PC-9 (cell line): ENCODE data around the gene TAS1R3. TPM values are rescaled to one million over a fixed set of nuclear protein-coding genes. Genes with fewer than 3 reads are reported as not detected.

Experiments used
- BruUV-seq: library from RNA; stranded (reverse); fragments of 400-500 nt; replicated peaks from 2 replicates; lab custom pipeline; 2021; lab: Mats Ljungman, UMichigan
- CTCF ChIA-PET: fragments of 300-600 bp; sonication (Branson Sonifier 250); formaldehyde crosslinking; loops from one replicate; lab custom pipeline; 2022; ENCODE audit warnings: antibody characterized with exemption; lab: Charles Lee
- POLR2A ChIA-PET: fragments of 300-600 bp; sonication (Branson Sonifier 250); formaldehyde crosslinking; loops from one replicate; lab custom pipeline; 2022; ENCODE audit warnings: antibody characterized with exemption; ENCODE audit not compliant: unreplicated experiment; lab: Charles Lee
- DNase-seq, 2 experiments: peaks; one replicate each; pipeline versions ENCODE4 v3.0.0 to v3.0.0-alpha.2; 2015 to 2022; ENCODE audit warnings: mixed read lengths in 1 of 2
- H2AFZ ChIP-seq: fragments of 200-600 bp; sonication (generic); 2 replicates; pipeline ENCODE4 v1.8.1; 2017; ENCODE audit warnings: antibody characterized with exemption
- H3F3A ChIP-seq: fragments of 200-600 bp; sonication (generic); 2 replicates; pipeline ENCODE4 v1.8.1; 2017; ENCODE audit warnings: antibody characterized with exemption, mild to moderate bottlenecking, low read depth; ENCODE audit not compliant: insufficient read depth
- H3K27ac ChIP-seq: fragments of 200-600 bp; sonication (generic); 2 replicates; pipeline ENCODE4 v1.6.1; 2016; ENCODE audit warnings: mixed run types
- H3K27me3 ChIP-seq: fragments of 200-600 bp; sonication (generic); 2 replicates; pipeline ENCODE4 v1.6.1; 2016; ENCODE audit warnings: low read depth, mixed run types; ENCODE audit not compliant: insufficient read depth
- H3K36me3 ChIP-seq: fragments of 200-600 bp; sonication (generic); 2 replicates; pipeline ENCODE4 v1.6.1; 2016; ENCODE audit warnings: low read depth, mixed run types
- H3K4me1 ChIP-seq: fragments of 200-600 bp; sonication (generic); replicated peaks from 2 replicates; pipeline ENCODE4 v1.6.1; 2016; ENCODE audit warnings: mixed run types; ENCODE audit not compliant: insufficient read depth
- H3K4me2 ChIP-seq: fragments of 200-600 bp; sonication (generic); 2 replicates; pipeline ENCODE4 v1.6.1; 2017; ENCODE audit warnings: mixed run types
- H3K4me3 ChIP-seq: fragments of 200-600 bp; sonication (generic); 2 replicates; pipeline ENCODE4 v1.6.1; 2016; ENCODE audit warnings: mixed run types
- H3K79me2 ChIP-seq: fragments of 200-600 bp; sonication (generic); 2 replicates; pipeline ENCODE4 v1.6.1; 2017; ENCODE audit warnings: low read depth, mixed run types
- H3K9me2 ChIP-seq: fragments of 200-600 bp; sonication (generic); 2 replicates; pipeline ENCODE4 v1.8.1; 2017; ENCODE audit warnings: mild to moderate bottlenecking; ENCODE audit not compliant: insufficient read depth
- H3K9me3 ChIP-seq: fragments of 200-600 bp; sonication (generic); 2 replicates; pipeline ENCODE4 v1.8.1; 2016; ENCODE audit warnings: low read depth; ENCODE audit not compliant: insufficient read depth
- H4K20me1 ChIP-seq: fragments of 200-600 bp; sonication (generic); 2 replicates; pipeline ENCODE4 v1.8.1; 2017; ENCODE audit not compliant: insufficient read depth
- EZH2 ChIP-seq: fragments of 200-600 bp; sonication (generic); IDR thresholded peaks from 2 replicates; pipeline ENCODE4 v1.8.0; 2017; ENCODE audit warnings: antibody characterized with exemption, low read depth
- intact Hi-C: fragments of 100-400 bp; cut with micrococcal nuclease; formaldehyde crosslinking; loops from one replicate; pipeline ENCODE4 v1.10.0; 2022; ENCODE audit not compliant: unreplicated experiment
- total RNA-seq: library from RNA; stranded (reverse); gene quantifications from 2 replicates; pipeline ENCODE4 v1.2.3, GENCODE V29; 2021
- TF ChIP-seq, protein P1 (sequence below): fragments of 200-600 bp; sonication (generic); conservative IDR thresholded peaks from 2 replicates; pipeline ENCODE4 v1.6.1; 2017; ENCODE audit warnings: mixed run types, antibody characterized with exemption, mild to moderate bottlenecking, moderate library complexity

TAS1R3 gene
- total RNA-seq, 1 experiment from 2014 or later = 0.57 TPM

DNA sequence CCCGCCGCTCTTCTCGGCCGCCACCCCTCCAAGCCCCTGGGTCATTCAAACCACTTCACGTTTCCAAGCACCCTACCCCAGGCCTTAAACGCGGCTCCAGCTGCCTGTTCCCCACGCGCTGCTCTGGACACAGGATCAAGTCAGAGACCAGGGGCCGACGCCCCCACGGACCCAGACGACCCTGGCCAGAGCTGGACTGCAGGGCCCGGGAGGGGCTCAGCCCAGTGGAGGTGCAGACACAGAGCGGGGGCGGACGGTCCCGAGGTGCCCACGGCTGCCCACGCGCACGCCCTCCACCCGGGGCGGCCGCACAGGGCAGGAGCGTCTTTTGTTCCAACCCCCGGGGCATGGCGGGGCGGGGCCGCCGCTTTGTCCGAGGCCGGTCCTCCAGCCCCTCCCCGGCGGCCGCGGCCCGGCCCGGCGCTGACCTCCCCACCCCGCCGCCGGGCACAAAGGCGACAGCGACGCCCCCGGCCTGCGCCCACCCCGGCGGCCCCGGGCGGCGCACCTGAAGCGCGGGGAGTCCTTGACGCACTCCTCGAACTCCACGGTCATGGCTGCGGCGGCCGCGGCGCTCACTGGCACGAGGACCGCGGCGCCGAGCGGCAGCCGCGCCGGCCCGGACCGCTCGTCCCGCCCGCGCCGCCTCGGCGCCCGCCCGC is 23.7 kb upstream of the TAS1R3 start:
- no peaks in the 10 kb centered on the region for H3K9me3 ChIP-seq
- no TSS peak for BruUV-seq
- no peak for TF ChIP-seq EZH2
- TF ChIP-seq, protein P1, sequence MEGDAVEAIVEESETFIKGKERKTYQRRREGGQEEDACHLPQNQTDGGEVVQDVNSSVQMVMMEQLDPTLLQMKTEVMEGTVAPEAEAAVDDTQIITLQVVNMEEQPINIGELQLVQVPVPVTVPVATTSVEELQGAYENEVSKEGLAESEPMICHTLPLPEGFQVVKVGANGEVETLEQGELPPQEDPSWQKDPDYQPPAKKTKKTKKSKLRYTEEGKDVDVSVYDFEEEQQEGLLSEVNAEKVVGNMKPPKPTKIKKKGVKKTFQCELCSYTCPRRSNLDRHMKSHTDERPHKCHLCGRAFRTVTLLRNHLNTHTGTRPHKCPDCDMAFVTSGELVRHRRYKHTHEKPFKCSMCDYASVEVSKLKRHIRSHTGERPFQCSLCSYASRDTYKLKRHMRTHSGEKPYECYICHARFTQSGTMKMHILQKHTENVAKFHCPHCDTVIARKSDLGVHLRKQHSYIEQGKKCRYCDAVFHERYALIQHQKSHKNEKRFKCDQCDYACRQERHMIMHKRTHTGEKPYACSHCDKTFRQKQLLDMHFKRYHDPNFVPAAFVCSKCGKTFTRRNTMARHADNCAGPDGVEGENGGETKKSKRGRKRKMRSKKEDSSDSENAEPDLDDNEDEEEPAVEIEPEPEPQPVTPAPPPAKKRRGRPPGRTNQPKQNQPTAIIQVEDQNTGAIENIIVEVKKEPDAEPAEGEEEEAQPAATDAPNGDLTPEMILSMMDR = no peak
- peaks cover 31% of the 10 kb centered on the region; the same call in 1 of the 2 replicates for H3F3A ChIP-seq
- H3K79me2 ChIP-seq = peaks cover 21% of the 10 kb centered on the region; the same call in 1 of the 2 replicates
- H3K36me3 ChIP-seq = no peaks in the 10 kb centered on the region
- H3K4me2 ChIP-seq = peak overlapping the region; percentile 98
- ChIA-PET POLR2A (no interaction called here), CTCF (interaction anchor here (0.6 kb wide), 1 partner anchor 114 kb away, joined by 4 read pairs; the partner anchor contains the start of gene ANKRD65)
- intact Hi-C loops = loop anchor here (10.0 kb wide), 2 partner anchors 197 to 303 kb away; partner anchors contain the start of gene HES4
- H3K9me2 ChIP-seq = no peaks in the 10 kb centered on the region
- no peak overlapping the region for H3K27ac ChIP-seq
- H4K20me1 ChIP-seq = peaks cover 25% of the 10 kb centered on the region
- H3K4me3 ChIP-seq = peak overlapping the region; percentile 76
- H3K4me1 ChIP-seq = peaks cover 36% of the 10 kb centered on the region
- peak in 1 of 2 experiments; percentile 68 for DNase-seq
- no peaks in the 10 kb centered on the region for H3K27me3 ChIP-seq
- 0 out of 2 replicates have a peak overlapping the region, but pooled peaks have one; percentile 60 for H2AFZ ChIP-seq

DNA sequence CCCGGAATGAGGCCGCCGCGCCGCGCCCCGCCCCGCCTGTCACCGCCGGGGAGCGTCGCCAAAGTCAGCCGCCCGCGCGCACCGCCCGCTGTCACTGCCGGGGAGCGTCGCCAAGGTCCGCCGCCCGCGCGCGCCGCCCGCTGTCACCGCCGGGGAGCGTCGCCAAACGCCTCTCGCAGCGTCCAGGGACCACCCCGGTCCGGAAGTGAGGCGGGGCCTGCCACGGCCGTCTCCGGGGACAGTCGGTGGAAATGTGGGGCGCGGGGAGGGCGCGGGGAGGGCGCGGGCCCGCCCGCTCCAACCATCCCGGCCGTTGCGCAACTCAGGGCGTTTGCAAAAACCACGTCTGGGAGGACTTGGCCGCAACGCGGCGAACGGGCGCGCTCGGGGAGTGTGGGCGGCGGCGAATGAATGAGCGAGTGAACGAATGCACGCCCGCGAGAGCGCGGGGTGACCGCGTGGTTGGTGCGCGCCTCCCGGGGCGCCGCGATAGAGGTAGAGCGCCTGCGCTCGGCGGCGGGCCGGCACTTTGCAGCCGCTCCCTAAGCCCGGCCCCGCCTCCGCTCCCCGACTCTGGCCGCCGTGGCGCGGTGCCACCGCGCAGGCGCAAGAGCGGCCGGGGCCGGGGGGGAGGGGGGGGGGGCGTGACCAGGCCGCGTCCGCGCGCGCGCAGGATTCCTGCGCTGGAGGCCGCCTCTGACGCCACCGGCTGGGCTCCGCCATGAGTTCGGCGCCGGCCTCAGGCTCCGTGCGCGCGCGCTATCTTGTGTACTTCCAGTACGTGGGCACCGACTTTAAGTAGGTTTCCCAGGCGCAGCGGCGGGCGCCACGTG is 22.9 kb upstream of the TAS1R3 start, which contains the start of the genes ACAP3 and PUSL1:
TSS of gene ACAP3 (minus strand) at position 8 of the 833 bp plus-strand sequence. CDS start 115 bp downstream, outside the sequence.
TSS of gene PUSL1 (plus strand) at position 675 of the 833 bp plus-strand sequence. CDS start at position 722, 47 bp downstream.
- Histone ChIP-seq H3K9me3 (no peaks in the 10 kb centered on the region), H3K27ac (peak within 1 kb of the TSS; percentile 41), H3K79me2 (peaks cover 21% of the 10 kb centered on the region; the same call in 1 of the 2 replicates), H3K27me3 (no peaks in the 10 kb centered on the region), H3K36me3 (no peaks in the 10 kb centered on the region), H3K4me2 (peak within 1 kb of the TSS; percentile 98), H4K20me1 (peaks cover 26% of the 10 kb centered on the region), H3K4me3 (peak within 1 kb of the TSS; percentile 84), H3K4me1 (peaks cover 36% of the 10 kb centered on the region), H3F3A (peaks cover 31% of the 10 kb centered on the region; the same call in 1 of the 2 replicates), H3K9me2 (no peaks in the 10 kb centered on the region), H2AFZ (peak within 1 kb of the TSS; percentile 89)
- CTCF ChIA-PET = no interaction called here
- POLR2A ChIA-PET = no interaction called here
- intact Hi-C loops = loop anchor here (1.0 to 10.0 kb wide), 3 partner anchors 197 to 303 kb away; partner anchors contain the start of gene HES4
- TF ChIP-seq, protein P1 = no peak
- TF ChIP-seq EZH2 = no peak
- no TSS peak for BruUV-seq
- peak; percentile 72 to 89 for DNase-seq

DNA sequence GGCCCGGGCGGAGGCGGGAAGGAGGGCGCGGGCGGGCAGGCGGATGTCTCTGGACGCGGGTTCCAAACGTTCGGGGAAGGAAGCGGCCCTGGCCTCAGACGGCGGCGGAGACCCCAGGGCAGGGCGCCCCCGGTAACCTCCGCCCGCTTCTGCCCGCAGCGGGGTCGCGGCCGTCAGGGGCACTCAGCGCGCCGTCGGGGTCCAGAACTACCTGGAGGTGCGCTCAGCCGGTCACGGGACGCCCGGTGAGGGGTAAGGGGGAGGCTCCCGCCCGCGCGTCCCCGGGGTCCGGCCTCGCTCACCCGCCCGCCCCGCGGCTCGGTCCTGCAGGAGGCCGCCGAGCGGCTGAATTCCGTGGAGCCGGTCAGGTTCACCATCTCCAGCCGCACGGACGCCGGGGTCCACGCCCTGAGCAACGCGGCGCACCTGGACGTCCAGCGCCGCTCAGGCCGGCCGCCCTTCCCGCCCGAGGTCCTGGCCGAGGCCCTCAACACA is 22.3 kb upstream of the TAS1R3 start:
- TF ChIP-seq, protein P1 = no peak
- no peak for TF ChIP-seq EZH2
- no peaks in the 10 kb centered on the region for H3K27me3 ChIP-seq
- peaks cover 32% of the 10 kb centered on the region for H4K20me1 ChIP-seq
- no peaks in the 10 kb centered on the region for H3K9me2 ChIP-seq
- peaks cover 36% of the 10 kb centered on the region for H3K4me1 ChIP-seq
- no peaks in the 10 kb centered on the region for H3K9me3 ChIP-seq
- peaks cover 31% of the 10 kb centered on the region; the same call in 1 of the 2 replicates for H3F3A ChIP-seq
- peak overlapping the region; percentile 81 for H3K4me3 ChIP-seq
- H3K27ac ChIP-seq = peak overlapping the region; percentile 41
- ChIA-PET POLR2A (interaction anchor here (0.8 kb wide), 1 partner anchor 122 kb away, joined by 3 read pairs; no protein-coding TSS in a partner anchor), CTCF (interaction anchor here (0.6 kb wide), 1 partner anchor 72 kb away, joined by 3 read pairs; no protein-coding TSS in a partner anchor)
- H3K79me2 ChIP-seq = peaks cover 21% of the 10 kb centered on the region; the same call in 1 of the 2 replicates
- H3K4me2 ChIP-seq = peak overlapping the region; percentile 89
- DNase-seq = no peak
- intact Hi-C loops = loop anchor here (1.0 to 10.0 kb wide), 4 partner anchors 35 to 304 kb away; partner anchors contain the start of gene HES4
- peak overlapping the region; percentile 89 for H2AFZ ChIP-seq
- BruUV-seq = no TSS peak
- H3K36me3 ChIP-seq = no peaks in the 10 kb centered on the region
